SH-SY5Y (cell line): Measurements from ENCODE around the gene SLC12A2.

ENCODE experiments used
- GATA2 ChIP-seq: IDR thresholded peaks from 2 replicates; pipeline ENCODE4 v1.6.1; 2011; ENCODE audit warnings: mild to moderate bottlenecking, low read depth, low read length
- GATA3 ChIP-seq: IDR thresholded peaks from 2 replicates; pipeline ENCODE4 v1.6.1; 2011; ENCODE audit warnings: low read depth, mild to moderate bottlenecking, low read length, moderate library complexity

DNA sequence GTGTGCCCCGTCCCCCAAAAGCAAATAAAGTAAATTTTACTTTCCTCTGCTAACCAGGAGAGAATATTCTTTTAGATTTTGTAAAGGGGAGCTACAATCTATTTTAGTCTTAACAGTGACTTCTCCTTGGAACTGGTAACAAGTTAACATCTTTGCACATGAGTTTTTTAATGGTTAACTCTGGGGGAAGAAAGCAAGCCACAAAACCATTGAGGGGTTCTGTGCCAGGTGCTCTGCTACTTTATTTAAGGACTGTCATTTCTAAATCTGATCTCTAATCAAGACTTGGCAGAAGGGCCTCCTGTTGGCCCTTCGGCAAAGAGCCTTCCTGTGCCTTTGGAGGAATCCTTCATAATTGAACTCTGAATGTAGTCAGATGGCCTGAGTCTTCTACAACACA is 153.4 kb downstream of the SLC12A2 start:
- TF ChIP-seq GATA2 = no peak
- TF ChIP-seq GATA3 = no peak
